NCI-H146 treated with DMSO at 0.1 percent for 48 hours (cell line): Measurements from ENCODE around the gene CFAP100.

Source experiments
- DNase-seq: peaks from one replicate; lab custom pipeline; 2025; ENCODE audit not compliant: unreplicated experiment; lab: John Stamatoyannopoulos, UW

The CFAP100 gene

DNA sequence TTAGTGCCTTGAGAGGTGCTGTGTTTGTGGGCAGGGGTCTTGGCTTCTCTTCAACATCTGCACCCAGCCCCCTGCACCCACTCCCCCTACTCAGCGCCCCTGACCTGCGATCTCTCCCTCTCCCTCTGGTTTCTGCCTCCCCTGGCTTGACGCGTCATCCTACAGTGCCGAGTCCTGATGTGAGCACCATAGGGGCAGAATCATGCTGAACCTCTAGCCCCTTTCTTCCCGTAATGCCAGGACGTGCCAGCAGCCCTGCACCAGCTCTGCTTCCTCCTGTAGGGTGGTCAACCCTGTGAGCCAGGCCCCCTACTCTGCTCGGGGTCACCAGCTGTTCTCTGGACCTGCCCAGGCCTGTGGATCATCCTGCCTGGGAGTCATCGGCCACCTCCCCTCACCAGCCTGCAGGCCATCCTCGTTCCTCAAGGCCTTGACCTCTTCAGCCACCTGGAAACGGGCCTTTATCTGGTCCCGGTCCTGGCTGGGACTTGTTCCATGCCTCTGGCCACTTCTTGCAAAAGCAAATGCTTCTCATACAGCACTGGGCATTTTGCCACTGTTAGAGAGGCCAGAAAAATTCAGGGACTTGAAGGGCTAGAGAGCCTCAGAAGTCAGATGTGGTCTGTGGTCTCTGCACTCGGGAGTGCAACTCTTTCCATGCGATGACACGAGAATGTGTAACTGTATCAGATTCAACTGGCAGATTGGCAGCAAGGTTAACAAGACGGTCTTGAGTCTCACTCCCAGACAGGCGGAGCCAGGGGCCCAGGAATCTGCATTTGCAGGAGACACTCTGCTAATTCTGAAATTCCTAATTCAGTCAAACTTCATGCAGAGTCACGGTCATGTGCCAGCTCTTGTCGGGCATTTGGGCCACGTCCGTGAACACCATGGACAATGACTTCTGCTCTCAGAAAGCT is 20.8 kb upstream of the CFAP100 start:
- DNase-seq: no peak

DNA sequence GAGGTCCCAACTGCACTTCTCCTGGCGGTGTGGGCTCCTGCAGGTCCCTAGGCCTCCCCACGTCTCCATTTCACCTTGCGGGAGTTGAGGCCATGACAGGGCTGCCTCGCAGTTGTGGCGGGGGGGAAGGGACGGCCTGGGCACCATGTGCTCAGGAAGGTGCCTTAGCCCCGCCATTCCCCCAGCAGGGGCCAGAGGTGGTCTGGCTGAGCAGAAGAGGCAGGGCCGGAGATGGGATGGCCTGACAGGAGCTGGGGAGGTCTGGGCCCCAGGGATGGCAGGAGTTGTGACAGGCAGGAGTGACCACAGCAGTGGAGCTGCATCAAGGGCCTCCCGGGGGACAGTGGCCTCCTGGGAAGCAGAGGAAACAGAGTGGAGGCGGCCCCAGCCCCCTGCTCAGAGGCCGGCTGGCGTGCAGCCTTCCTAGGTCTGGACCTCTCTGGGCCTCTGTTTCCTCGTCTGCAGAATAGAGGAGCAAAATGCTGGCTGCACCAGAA is 18.8 kb upstream of the CFAP100 start:
- no peak for DNase-seq

DNA sequence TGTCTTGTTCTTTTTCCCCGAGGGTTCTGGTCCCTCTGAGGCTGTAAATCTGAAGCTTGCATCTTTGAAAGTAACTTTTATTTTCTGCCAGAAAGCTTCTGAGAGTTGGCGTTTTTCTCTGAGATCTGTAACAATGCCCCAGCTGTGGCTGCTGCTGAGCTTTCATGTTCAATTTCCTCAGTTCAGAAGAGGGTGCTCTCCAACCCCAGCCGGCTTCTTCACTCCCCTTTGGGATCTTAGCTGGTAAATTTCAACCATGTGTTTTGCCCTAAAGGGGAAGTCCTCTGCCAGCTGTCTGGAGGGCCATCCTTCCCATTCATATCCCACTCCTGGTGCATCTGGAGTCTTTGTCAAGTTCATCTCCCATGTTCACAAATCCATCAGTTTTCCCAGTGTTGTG is 18.3 kb upstream of the CFAP100 start:
- no peak for DNase-seq

DNA sequence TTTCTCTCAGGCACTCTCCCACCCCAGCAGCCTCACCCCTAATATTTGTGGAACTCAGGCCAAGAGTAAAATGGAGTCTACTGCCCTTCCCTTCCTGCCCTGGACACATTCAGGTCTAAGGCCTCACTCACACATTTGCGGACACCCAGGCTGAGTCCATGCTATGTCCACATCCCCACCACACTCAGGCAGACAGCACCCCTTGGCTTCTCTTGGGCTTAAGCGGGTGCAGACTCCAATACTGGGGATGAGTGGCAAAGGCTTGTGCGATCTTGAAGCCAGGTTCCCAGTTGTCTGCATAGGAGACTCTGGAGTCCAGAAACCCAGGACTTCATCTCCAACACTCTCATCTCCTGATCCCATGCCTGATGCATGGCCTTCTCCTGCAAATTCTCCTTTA is 17.5 kb upstream of the CFAP100 start:
- no peak for DNase-seq

DNA sequence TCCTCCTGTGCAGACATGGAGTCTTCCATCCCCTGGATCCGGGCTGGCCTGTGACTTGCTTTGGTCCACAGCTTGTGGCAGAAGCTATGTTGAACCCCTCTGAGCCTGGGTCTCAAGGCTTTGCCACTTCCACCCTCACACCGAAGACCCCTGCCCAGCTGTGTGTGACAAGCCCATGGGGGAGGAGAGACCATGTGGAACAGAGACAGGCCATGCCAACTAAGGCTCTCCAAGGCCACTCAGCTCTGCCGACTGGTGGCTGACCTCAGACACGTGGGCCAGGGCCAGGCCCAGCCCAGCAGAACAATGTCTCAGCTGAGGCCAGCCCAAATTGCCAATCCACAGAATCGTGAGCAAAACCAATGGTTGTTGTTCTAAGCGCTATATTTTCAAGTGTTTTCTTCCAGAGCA is 16.4 kb upstream of the CFAP100 start:
- DNase-seq: no peak

DNA sequence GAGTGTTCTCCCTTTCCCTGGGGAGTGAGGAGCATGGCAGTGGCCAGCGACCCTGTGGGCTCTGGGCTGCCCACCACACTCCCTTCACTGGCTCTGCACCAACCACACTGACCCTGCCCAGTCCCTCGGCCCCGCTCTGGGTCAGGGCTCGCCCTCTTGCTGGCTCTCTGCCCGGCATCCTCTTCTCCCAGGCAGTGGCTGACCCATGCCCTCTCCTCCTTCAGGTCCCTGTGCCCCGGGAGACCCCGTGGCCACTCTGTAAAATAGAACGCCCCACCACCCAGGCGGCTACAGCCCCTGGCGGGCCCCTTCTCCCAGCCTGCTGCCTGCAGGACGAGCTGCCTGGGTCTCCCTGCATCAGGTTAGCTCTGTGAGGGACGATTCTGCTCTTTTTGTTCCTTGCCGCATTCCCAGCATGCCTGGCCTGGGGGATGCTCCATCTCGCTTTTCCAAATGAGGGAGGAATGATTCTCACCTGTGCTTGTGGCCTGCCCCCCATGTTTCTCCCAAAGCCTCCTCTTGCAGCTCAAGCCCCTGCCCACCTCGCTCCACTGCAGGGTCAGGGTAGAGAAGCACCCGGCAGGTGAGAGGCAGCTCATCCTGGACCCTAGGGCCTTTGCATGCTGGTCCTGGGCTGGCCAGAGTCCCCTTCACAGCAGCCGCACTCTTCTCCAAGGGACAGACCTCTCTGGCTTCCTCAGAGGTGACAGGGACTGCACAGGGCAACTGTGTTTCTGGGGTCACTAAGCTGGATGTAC is 14.5 kb upstream of the CFAP100 start:
- no peak for DNase-seq

DNA sequence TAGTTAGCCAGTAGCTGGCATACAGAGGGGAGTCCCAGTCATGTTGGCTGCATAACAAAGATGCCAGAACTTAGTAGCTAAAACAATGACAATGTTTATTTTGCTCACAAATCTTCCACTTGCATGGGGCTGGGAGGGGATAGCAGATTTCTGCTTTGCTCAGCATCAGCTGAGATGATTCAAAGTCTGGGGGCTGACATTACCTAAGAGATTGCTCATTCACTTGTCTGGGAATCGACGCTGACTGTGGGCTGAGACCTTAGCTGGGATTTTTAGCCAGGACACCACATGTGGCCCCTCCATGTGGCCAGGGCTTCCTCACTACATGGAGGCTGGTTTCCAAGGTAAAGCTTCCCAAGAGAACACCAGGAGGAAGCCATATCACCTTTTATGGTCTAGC is 12.7 kb upstream of the CFAP100 start:
- no peak for DNase-seq

DNA sequence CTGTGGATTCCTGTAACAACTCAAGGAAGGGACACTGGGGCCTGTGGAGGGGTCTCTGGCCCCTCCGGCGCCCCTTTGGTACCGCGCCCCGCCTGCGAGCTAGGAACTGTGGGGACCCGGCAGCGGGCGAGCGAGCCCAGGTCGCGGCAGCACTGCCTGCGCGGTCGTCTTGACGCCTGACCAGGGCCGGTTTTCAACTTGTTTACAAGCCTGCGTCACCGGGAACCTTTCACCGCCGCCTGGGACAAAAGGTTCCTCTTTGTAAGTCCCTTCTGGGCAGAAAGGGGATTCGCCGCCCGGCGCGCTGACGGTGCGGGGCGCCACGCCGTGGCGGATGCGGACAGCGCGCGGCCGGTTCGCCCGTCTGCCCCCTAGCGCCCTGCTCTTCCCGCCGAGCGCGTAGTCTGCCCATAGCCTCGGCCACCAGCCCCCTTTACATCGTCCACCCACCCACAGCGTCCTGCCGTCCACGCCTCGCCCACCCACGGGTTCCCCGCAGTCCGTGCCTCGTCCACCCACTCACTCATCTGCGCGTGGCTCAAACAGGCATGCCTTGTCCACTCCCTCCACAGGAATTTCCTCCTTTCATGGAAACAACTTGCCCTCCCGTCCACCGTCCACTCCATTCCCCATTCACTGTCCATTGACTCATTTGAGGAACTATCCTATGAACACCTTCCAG is 5.5 kb upstream of the CFAP100 start:
- DNase-seq: peak; percentile 82

DNA sequence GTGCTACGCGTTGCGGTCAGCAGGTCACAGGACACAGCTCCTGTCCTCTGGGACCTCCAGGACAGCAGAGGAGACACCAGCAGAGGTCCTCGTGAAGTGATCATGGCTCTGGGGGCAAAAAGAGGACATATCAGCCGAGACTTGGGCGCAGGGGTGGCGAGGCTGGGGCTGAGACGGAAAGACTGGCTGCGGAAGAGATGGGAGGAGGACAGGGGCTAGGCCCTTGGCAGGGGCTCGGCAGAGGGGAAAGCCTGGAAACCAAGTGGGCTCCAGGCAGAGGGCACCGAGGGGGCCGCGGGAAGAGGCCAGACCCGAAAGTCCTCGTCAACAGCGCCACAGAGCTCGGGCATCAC is 4.9 kb upstream of the CFAP100 start:
- DNase-seq: no peak

DNA sequence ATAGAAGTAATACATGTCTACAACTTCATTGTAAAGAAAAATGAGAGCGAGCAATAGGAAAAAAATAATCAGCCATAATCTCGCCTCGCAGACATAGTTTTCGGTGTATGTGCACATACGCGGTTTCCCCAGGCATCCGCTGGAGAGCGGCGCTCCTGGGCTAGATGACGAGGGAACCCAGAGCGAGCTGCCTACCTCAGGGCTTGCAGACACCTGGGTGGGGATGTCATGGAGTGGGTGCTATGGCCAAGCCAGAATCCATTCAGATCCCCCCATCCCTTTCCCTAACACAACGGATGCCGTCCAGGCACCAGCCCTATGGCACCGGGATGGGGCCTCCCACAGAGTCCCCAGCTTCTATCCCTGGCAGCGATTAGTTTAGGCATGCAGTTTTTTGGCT is 4.5 kb upstream of the CFAP100 start:
- no peak for DNase-seq

DNA sequence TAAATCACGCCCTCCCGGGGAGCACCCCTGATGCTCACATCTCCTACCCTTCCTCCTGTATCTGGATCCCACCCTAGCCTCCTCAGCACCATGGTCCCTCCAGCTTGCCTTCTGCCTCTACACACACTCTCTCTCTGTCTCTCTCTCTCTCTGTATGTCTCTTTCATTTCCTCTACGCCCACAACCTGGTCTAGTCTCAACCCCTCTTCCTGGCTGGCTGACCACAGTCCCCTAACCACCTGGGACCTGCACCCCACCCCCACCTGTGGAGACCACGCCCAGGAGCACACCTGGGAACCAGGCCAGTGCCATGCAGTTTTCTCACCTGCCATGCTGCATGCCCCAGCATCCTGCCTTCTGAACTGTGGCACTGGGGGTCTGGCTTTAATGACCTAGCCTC is 4.0 kb upstream of the CFAP100 start:
- no peak for DNase-seq

DNA sequence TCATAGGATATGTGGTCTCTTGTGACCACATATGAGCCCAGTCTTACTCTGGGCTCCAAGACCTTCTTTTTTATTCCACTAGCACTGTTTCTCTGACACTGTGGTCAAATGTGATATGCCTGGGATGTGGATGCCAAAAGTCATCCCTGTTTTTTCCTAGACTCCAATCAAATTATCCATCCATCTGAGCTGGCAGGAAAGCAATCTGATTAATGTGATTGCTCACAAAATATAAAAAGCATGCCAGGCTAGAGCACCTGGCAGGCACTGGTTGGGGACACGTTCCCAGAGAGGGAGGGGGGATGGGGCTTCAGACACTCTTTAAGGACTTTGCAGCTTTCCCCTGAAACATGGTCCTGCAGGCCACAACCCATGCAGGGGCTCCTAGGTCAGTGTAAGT is 3.1 kb upstream of the CFAP100 start:
- no peak for DNase-seq

DNA sequence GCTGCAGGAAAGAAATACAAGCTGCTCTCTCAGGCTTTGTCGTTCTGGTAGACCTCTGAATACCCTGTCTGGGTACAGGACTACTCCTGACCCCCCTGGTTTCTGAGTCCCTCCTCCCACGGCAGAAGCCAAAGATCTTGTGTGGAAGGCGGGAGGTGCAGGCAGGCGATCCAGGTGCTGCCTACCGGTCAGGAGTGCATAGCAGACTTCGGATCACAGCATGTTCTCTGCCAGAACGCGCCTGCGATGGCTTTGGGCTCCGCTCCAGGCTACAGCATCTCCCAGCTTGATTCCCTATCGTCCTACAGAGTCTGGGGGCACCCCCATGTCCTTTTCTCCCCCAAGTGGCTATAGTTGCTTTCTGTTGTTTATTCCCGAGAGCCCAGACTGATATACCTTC is 2.5 kb upstream of the CFAP100 start:
- no peak for DNase-seq

DNA sequence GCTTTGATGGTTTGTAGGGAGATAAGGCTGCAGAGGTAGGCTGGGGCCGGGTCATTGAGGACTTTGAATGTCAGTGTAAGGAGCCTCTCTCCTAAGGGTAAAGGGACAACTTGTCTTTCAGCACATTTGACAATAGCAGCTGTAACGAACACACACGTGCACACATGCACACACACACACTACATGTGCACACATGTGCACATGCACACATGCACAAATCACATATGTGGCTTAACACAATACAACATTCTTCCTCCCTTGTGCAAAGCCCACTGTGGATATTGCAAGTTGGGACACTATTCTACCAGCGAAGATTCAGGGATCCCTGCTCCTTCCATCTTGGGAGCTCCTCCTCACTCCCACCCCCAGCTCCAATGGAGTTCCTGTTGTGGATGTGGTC is 1.1 kb upstream of the CFAP100 start:
- DNase-seq: no peak

DNA sequence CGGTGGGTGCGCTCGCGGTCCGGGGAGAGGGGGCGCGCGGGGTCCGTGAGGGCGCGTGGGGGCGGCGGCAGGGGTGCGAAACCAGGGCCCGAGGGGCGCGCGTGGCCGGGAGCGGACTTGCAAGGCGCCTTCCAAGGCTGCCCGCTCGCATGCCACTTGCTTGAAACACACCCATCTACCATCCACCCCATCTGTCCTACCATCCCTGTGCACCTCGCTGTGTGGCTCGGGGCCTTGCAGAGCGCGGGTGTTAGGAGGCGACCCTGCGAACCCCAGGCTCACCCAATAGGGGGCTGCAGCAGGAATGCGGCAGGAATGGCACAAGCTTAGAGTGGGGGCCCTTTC is 240 bp downstream of the CFAP100 start:
- no peak for DNase-seq

DNA sequence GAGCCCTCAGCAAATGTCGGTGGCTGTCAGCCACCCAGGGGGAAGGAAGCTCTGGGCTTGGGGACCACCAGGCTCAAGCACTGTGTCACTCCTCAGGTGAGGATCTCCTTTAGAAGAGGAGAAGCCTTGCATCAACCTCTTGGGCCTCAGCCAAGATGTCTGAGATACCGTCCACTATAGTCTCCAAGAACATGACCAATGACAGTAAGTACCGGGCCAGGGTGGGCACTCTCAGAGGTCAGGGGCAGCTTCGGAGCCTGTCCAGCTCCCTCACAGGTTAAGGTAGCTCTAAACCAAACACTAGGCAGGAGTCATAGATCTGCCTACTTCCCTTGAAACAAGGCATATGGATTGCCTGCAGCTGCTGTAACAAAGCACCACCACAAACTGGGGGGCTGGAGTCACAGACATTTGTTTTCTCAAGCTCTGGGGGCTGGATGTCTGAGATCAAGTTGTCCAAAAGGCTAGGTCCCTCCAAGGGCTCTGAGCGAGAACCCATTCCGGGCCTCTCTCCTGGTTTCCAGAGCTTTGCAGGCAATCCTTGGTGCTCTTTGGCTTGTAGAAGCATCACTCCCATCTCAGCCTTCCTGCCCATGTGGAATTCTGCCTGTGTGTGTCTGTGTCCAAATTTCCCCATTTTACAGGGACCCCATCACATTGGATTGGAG is 1.3 kb downstream of the CFAP100 start:
- DNase-seq: no peak

DNA sequence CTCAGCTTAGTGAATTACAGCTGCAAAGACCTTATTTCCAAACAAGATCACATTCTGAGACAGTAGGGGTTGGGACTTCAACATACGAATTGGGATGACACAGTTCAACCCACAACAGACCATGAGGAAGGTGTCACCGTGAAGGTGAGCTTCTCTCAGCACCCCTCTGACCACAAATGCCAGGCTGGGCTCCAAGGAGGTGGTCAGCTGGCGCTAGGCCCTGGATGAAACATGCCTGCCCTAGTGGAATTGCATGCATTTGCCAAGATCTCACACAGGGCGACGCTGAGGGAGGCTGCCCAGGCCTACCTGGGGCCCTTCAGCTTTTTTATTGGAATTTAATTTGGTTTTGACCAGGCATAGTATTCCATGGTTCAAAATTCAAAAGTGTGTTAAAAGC is 1.8 kb downstream of the CFAP100 start:
- no peak for DNase-seq

DNA sequence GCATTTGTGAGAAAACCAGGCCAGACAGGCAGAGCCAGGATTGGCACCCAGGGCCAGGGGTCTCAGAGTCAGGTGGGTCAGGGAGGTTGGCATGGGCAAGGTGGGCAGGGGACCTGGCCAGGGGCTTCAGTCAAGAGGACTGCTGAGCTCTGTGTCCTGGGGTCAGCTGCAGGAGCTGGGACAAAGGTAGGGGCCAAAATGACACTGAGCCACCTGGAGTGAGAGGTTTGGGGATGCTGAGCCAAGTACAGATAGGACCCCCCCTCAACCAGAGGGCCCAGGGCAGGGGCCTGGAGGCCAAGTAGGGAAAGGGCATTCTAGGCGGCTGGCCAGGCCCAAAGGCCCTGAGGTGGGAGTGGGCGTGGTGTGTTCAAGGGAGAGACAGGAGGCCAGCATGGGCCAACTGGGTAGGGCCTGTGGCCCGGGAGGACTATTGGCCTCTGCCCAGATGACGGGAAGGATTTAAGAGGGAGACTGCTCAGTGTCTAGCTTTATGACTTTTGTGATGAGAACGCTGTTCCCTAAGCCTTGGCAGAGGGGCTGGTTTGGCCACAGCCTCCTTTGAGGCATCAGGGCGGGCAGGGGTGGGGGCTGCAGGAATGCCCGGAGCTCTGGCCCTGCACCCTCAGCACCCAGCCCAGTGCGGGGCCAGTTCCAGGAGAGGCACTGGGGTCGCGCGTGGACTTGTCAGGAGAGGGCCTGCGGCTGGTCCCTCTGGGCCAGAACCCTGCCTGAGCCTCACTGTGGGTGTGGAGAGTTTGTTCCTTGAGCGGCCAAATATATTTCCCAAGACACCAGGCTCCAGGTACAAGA is 3.1 kb downstream of the CFAP100 start:
- DNase-seq: no peak

DNA sequence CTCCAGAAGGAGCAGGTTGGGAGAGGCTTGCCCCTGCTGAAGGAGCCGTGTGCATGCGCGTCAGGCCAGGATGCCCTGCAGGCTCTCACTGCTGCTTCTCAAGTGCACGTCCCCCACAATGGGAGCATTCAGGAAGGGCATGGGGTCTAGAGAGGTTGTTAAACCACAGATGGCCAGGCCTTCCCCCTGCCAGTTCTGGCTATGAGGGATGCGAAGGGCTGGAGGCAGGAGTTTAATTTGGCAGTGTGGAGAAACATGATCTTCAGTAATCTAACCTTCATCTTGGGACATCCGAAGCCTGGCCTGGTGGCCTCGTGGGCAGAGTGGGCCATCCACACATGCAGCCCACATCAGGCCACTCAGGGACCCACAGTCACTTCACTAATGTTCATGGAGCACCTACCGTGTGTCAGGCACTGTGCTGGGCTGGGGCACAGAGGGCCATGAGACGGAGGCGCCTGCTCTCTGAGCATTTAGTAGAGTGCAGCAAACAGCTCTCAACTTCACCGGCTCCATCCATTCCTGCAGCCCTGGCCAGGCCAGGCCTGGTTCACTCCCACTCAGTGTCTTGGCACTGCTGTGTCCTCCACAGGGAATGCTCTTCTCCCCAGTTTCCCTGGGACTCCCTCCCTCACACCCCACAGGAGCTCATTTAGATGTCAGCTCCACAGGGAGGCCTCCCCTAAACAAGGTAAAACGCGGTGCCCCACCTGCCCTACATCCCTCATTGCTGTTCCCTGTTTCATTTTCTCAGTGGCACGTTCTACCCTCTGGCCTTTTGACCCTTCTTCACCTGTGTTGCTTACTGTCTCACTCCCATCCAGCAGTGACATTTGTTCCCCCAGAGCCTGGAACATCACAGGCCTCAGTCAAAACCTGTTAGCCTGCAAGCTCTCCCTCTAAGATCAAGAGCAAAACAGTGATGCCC is 4.0 kb downstream of the CFAP100 start:
- DNase-seq: no peak
